GM12878 (cell line): ENCODE results near the gene ADPRM. TPM values are rescaled to one million over a fixed set of nuclear protein-coding genes. Genes with fewer than 3 reads are reported as not detected.
A peak's percentile ranks its signal among the peaks of the same experiment; 100 is the strongest.

Source experiments
- ATAC-seq: fragments of 200-7000 bp; cut with Tn5 transposase; 3 replicates; pipeline ENCODE4 v1.9.1; 2020; ENCODE audit warnings: mild to moderate bottlenecking, moderate library complexity
- BruUV-seq: library from RNA; stranded (reverse); fragments of 400-500 nt; replicated peaks from 2 replicates; lab custom pipeline; 2021; lab: Mats Ljungman, UMichigan
- CTCF ChIA-PET: fragments of 300-600 bp; sonication (Branson Sonifier 250); formaldehyde crosslinking; extraction: SDS; loops from one replicate; lab custom pipeline; 2021; ENCODE audit warnings: inconsistent platforms; lab: Yijun Ruan, JAX
- POLR2A ChIA-PET: fragments of 350-600 bp; formaldehyde crosslinking; extraction: SDS; loops from one replicate; lab custom pipeline; 2021; ENCODE audit warnings: inconsistent platforms; lab: Charles Lee
- RAD21 ChIA-PET: fragments of 300-600 bp; sonication (Branson Sonifier 250); formaldehyde crosslinking; loops from one replicate; lab custom pipeline; 2023; ENCODE audit warnings: antibody characterized with exemption; ENCODE audit not compliant: unreplicated experiment; lab: Charles Lee
- SMC1A ChIA-PET: fragments of 300-600 bp; sonication (Branson Sonifier 250); formaldehyde crosslinking; loops from one replicate; lab custom pipeline; 2023; ENCODE audit not compliant: unreplicated experiment, uncharacterized antibody; lab: Charles Lee
- DNase-seq: peaks from one replicate; pipeline ENCODE4 v3.0.0-alpha.2; 2011; ENCODE audit warnings: low read depth, low spot score
- FAIRE-seq: peaks from 3 replicates; lab custom pipeline; 2011; peaks lifted over from hg19 to GRCh38; lab: Jason Lieb, UNC
- H2AFZ ChIP-seq: 2 replicates; pipeline ENCODE4 v1.6.0; 2011; ENCODE audit warnings: low read depth, low read length, control low read depth; ENCODE audit not compliant: control insufficient read depth
- H3K27ac ChIP-seq: 2 replicates; pipeline ENCODE4 v1.5.1; 2011; ENCODE audit warnings: control low read depth; ENCODE audit not compliant: control insufficient read depth, insufficient read depth
- H3K27me3 ChIP-seq, 2 experiments: replicated peaks in 1 of 2; 2 replicates each; pipeline versions ENCODE4 v1.6.0 to v1.6.1; 2011; ENCODE audit warnings: low read length in 1 of 2; ENCODE audit not compliant: control insufficient read depth in 2 of 2, insufficient read depth in 2 of 2
- H3K36me3 ChIP-seq, 2 experiments: 2 replicates each; pipeline ENCODE4 v1.5.1; 2011; ENCODE audit warnings: low read length in 1 of 2; ENCODE audit not compliant: control insufficient read depth in 2 of 2, insufficient read depth in 2 of 2
- H3K4me1 ChIP-seq: 2 replicates; pipeline ENCODE4 v1.6.1; 2011; ENCODE audit warnings: mild to moderate bottlenecking, low read length, moderate library complexity, mixed read lengths; ENCODE audit not compliant: control insufficient read depth, insufficient read depth
- H3K4me2 ChIP-seq: 2 replicates; pipeline ENCODE4 v1.6.0; 2011; ENCODE audit warnings: control low read depth; ENCODE audit not compliant: control insufficient read depth, insufficient read depth
- H3K4me3 ChIP-seq: fragments of 200-600 bp; sonication (generic); 2 replicates; pipeline ENCODE4 v1.5.1; 2016
- H3K79me2 ChIP-seq: 2 replicates; pipeline ENCODE4 v1.6.0; 2011; ENCODE audit warnings: low read length; ENCODE audit not compliant: control insufficient read depth, insufficient read depth
- H3K9ac ChIP-seq: 2 replicates; pipeline ENCODE4 v1.8.0; 2011; ENCODE audit warnings: low read length, control low read depth, mixed read lengths; ENCODE audit not compliant: control insufficient read depth, insufficient read depth
- H3K9me3 ChIP-seq: replicated peaks from 3 replicates; pipeline ENCODE4 v1.5.1; 2011; ENCODE audit warnings: mild to moderate bottlenecking, low read length; ENCODE audit not compliant: control insufficient read depth, insufficient read depth
- H4K20me1 ChIP-seq: 2 replicates; pipeline ENCODE4 v1.6.0; 2011; ENCODE audit not compliant: control insufficient read depth, insufficient read depth
- CBFB ChIP-seq: IDR thresholded peaks from 2 replicates; pipeline ENCODE4 v1.6.1; 2016; ENCODE audit warnings: antibody characterized with exemption, low read depth
- DPF2 ChIP-seq: fragments of 450-650 bp; IDR thresholded peaks from 2 replicates; pipeline ENCODE4 v1.6.1; 2017; ENCODE audit warnings: mild to moderate bottlenecking
- MXI1 ChIP-seq: fragments of 150-350 bp; IDR thresholded peaks from 2 replicates; pipeline ENCODE4 v1.6.1; 2011; ENCODE audit warnings: low read depth, mild to moderate bottlenecking, inconsistent platforms, low read length, improper control_type of control experiment
- NFYB ChIP-seq: IDR thresholded peaks from 2 replicates; pipeline ENCODE4 v1.6.1; 2011; ENCODE audit warnings: low read depth, mild to moderate bottlenecking, low read length, improper control_type of control experiment, moderate library complexity; ENCODE audit not compliant: insufficient read depth
- POU2F2 ChIP-seq: IDR thresholded peaks from 3 replicates; pipeline ENCODE4 v1.6.1; 2011; ENCODE audit warnings: low read depth, mild to moderate bottlenecking, low read length, borderline replicate concordance
- PRDM15 ChIP-seq: fragments of 450-650 bp; formaldehyde crosslinking; IDR thresholded peaks from 2 replicates; pipeline ENCODE4 v1.4.0; 2020; ENCODE audit warnings: mild to moderate bottlenecking, moderate library complexity
- RAD21 ChIP-seq: IDR thresholded peaks from 2 replicates; pipeline ENCODE4 v1.6.1; 2011; ENCODE audit warnings: mild to moderate bottlenecking, low read depth, low read length, moderate library complexity; ENCODE audit not compliant: insufficient read depth
- RB1 ChIP-seq: fragments of 450-650 bp; formaldehyde crosslinking; IDR thresholded peaks from 2 replicates; pipeline ENCODE4 v1.6.1; 2017; ENCODE audit warnings: mild to moderate bottlenecking, borderline replicate concordance
- SMC3 ChIP-seq: IDR thresholded peaks from 2 replicates; pipeline ENCODE4 v1.6.1; 2011; ENCODE audit warnings: low read length, improper control_type of control experiment, borderline replicate concordance
- SRF ChIP-seq, 2 experiments: IDR thresholded peaks; 2 replicates each; pipeline ENCODE4 v1.6.1; 2011; ENCODE audit warnings: low read depth in 2 of 2, low read length in 2 of 2, mild to moderate bottlenecking in 1 of 2, moderate library complexity in 1 of 2
- WRNIP1 ChIP-seq: IDR thresholded peaks from 2 replicates; pipeline ENCODE4 v1.6.1; 2011; ENCODE audit warnings: low read depth, low read length, improper control_type of control experiment, borderline replicate concordance
- YBX1 ChIP-seq: fragments of 450-650 bp; IDR thresholded peaks from 2 replicates; pipeline ENCODE4 v1.6.1; 2016; ENCODE audit warnings: antibody characterized with exemption
- YY1 ChIP-seq: IDR thresholded peaks from 2 replicates; pipeline ENCODE4 v1.6.1; 2011; ENCODE audit warnings: low read depth, mild to moderate bottlenecking, low read length
- ZNF687 ChIP-seq: fragments of 450-650 bp; IDR thresholded peaks from 2 replicates; pipeline ENCODE4 v1.6.1; 2017; ENCODE audit warnings: mild to moderate bottlenecking, moderate library complexity
- WGBS: methylation state at CpG from one replicate; pipeline ENCODE4 v1.1.6; 2016; ENCODE audit warnings: low lambda C conversion rate; ENCODE audit not compliant: insufficient replicate concordance, insufficient coverage; ENCODE audit errors: missing lambda C conversion rate; 5-methylcytosine and 5-hydroxymethylcytosine counted together
- in situ Hi-C: fragments of 300-500 bp; cut with MboI; formaldehyde crosslinking; loops from 9 replicates; pipeline ENCODE4 v1.14.3; 2018; ENCODE audit warnings: mixed read lengths
- intact Hi-C: fragments of 100-400 bp; cut with micrococcal nuclease; formaldehyde crosslinking; loops from one replicate; pipeline ENCODE4 v1.14.2; 2022; ENCODE audit not compliant: unreplicated experiment
- polyA plus RNA-seq, 11 experiments: library from polyadenylated mRNA; depleted of rRNA in 4 of 11; unstranded in 6 of 11; stranded (reverse) in 5 of 11; fragments of >200 nt; fragmentation: Nextera tagmentation in 4 of 11; fragmentation: Illumina TruSeq in 1 of 11; extraction: Ambion mirVana in 4 of 11; extraction: Trizol in 1 of 11; gene quantifications; 1 replicate in 1 of 11; 2 replicates in 10 of 11; pipeline versions ENCODE4 v1.2.1 to v1.2.3, GENCODE V29; 2011 to 2016; ENCODE audit warnings: inconsistent platforms in 2 of 11, missing spikeins in 2 of 11, low read depth in 1 of 11
- total RNA-seq, 4 experiments: library from RNA; depleted of rRNA in 3 of 4; stranded (reverse); fragments of >200 nt in 3 of 4; fragmentation: Illumina TruSeq in 1 of 4; extraction: Trizol in 1 of 4; gene quantifications; 2 replicates each; pipeline versions ENCODE4 v1.2.1 to v1.2.3, GENCODE V29; 2013 to 2021

Gene ADPRM
- total and polyA plus RNA-seq, 10 of the 15 experiments (the other 5 are each of a cell fraction or from before 2014, with no cell fraction given), result 7.1 to 18.4 (median 8.8) TPM

DNA sequence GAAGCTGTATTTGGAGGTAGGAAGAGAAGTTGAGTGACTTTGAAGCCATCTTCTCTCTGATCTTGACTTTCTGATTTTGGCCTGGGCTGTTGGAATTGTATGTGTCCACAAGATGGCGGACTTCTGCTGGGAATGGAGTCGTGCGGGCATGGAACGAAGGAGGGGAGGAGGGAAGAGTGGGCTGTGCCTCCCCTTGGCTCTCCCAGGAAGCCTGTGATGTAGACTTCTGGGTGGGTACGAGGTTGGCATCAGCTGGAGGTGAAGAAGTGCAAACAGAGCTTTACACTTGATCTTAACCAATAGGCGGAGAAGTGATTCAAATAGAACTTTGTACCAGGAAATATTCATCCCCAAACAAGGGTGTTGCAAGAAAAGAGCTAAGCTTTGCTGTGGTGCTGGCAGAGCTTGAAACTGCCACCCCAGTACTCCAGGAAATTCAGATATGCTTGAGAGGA is 39.8 kb downstream of the ADPRM start:
- H3K36me3 ChIP-seq, result no peaks in the 10 kb centered on the region
- FAIRE-seq (no peak), ATAC-seq (peak; percentile 67), DNase-seq (no peak)
- H3K79me2 ChIP-seq, result no peaks in the 10 kb centered on the region
- no peaks in the 10 kb centered on the region for H4K20me1 ChIP-seq
- 2% methylated on average over 6 of the region's 6 CpGs for WGBS
- ChIA-PET CTCF (interaction anchor here (0.8 to 2.0 kb wide), 9 partner anchors 13 to 1199 kb away, joined by 3 to 16 read pairs (median 4); no protein-coding TSS in a partner anchor), POLR2A (no interaction called here), SMC1A (interaction anchor here (0.6 to 1.5 kb wide), 6 partner anchors 10 to 526 kb away, joined by 3 read pairs; no protein-coding TSS in a partner anchor), RAD21 (interaction anchor here (0.8 kb wide), 1 partner anchor 106 kb away, joined by 3 read pairs; no protein-coding TSS in a partner anchor)
- BruUV-seq, result no TSS peak
- in situ Hi-C loops (loop anchor here (5.0 kb wide), 1 partner anchor 110 kb away; no protein-coding TSS in a partner anchor), intact Hi-C loops (loop anchor here (1.0 to 10.0 kb wide), 2 partner anchors 102 to 108 kb away; no protein-coding TSS in a partner anchor)
- H3K4me2 ChIP-seq, result no peak overlapping the region
- H3K4me3 ChIP-seq, result no peak overlapping the region
- H3K9ac ChIP-seq, result no peak overlapping the region
- H3K27me3 ChIP-seq, result no peaks in the 10 kb centered on the region; a peak in 1 of 4 replicates
- H3K9me3 ChIP-seq, result no peaks in the 10 kb centered on the region
- no peaks in the 10 kb centered on the region for H3K4me1 ChIP-seq
- no peak overlapping the region for H3K27ac ChIP-seq
- H2AFZ ChIP-seq, result no peak overlapping the region
- TF ChIP-seq SMC3 (peak; percentile 48; the same call in 1 of the 2 replicates), NFYB (no peak), WRNIP1 (no peak), YY1 (peak; percentile 75; the same call in 1 of the 2 replicates), CBFB (no peak), DPF2 (no peak), YBX1 (no peak), ZNF687 (no peak), POU2F2 (no peak), SRF (IDR thresholded peaks at IDR 0.05; ENCODE audit: low read depth in 2 of 2, low read length in 2 of 2) (no peak), RB1 (no peak), MXI1 (no peak), RAD21 (peak; percentile 70), PRDM15 (CRISPR knock-in tag) (no peak)
